Measurements from ENCODE around the gene PTBP1. TPM values are rescaled to one million over a fixed set of nuclear protein-coding genes. Genes with fewer than 3 reads are reported as not detected.

Gene PTBP1
- total and polyA plus RNA-seq, 9 of the 15 experiments (the other 6 are each of a cell fraction or from before 2014, with no cell fraction given): 14.0 to 759 (median 234) TPM

DNA sequence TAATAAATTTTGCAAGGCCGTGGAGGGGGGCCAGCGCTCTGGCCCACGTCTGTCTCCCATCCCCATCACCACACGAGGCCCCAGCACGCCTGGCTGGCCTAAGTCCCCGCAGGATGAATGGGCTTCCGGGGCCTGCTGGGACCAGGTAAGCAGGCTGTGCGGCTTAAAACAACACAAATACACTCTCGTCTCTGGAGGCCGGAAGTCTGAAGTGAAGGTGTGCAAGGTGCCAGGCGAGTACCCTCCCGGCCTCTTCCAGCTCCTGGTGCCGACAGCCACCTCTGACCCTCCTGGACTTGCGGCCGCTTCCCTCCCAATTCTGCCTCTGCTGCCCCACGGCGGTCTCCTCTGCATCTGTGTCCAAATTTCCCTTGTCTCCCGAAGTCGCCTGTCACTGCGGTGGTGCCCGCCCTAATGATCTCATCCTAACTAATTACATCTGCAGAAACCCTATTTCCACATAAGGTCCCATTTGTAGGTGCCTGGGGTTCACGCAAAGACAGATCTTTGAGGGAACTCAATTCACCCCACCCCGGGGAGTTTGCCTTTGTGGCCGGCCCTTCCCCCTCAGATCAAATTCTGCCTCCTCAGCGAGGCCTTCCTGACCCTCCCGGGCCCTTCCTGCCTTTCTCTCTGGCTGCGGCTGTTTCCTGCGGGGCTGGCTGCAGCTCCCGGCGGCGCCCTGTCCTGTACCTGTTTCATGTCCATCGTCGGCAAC is 8.1 kb upstream of the PTBP1 start (continued):
- TF ChIP-seq, protein P1, sequence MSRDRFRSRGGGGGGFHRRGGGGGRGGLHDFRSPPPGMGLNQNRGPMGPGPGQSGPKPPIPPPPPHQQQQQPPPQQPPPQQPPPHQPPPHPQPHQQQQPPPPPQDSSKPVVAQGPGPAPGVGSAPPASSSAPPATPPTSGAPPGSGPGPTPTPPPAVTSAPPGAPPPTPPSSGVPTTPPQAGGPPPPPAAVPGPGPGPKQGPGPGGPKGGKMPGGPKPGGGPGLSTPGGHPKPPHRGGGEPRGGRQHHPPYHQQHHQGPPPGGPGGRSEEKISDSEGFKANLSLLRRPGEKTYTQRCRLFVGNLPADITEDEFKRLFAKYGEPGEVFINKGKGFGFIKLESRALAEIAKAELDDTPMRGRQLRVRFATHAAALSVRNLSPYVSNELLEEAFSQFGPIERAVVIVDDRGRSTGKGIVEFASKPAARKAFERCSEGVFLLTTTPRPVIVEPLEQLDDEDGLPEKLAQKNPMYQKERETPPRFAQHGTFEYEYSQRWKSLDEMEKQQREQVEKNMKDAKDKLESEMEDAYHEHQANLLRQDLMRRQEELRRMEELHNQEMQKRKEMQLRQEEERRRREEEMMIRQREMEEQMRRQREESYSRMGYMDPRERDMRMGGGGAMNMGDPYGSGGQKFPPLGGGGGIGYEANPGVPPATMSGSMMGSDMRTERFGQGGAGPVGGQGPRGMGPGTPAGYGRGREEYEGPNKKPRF (IDR thresholded peaks at IDR 0.05; ENCODE audit: low read depth, low read length): no peak
- TF ChIP-seq MAZ (CRISPR knock-in tag; conservative IDR thresholded peaks at IDR 0.05 in 1 of 2, IDR thresholded peaks at IDR 0.05 in 1 of 2) (0 out of 4 replicates have a peak, but pooled peaks of 1 of the 2 experiments have one; percentile 22), ZNF134 (CRISPR knock-in tag; conservative IDR thresholded peaks at IDR 0.05) (no peak), RBM25 (IDR thresholded peaks at IDR 0.05; ENCODE audit: low read depth, low read length, severe bottlenecking) (no peak), BRD4 (IDR thresholded peaks at IDR 0.05) (peak; percentile 79; the same call in 1 of the 2 replicates), NFRKB (IDR thresholded peaks at IDR 0.05; ENCODE audit: low read depth) (0 out of 2 replicates have a peak, but pooled peaks have one; percentile 25), CBX8 (IDR thresholded peaks at IDR 0.05; ENCODE audit: borderline replicate concordance, extremely low read depth, low read depth, low read length, poor library complexity, severe bottlenecking) (no peak), ARID1B (IDR thresholded peaks at IDR 0.05) (peak; percentile 53; the same call in 1 of the 2 replicates), NBN (IDR thresholded peaks at IDR 0.05; ENCODE audit: low read depth) (no peak), ZNF347 (CRISPR knock-in tag; IDR thresholded peaks at IDR 0.05; ENCODE audit: low read depth) (no peak), ZNF274 (IDR thresholded peaks at IDR 0.05; ENCODE audit: borderline replicate concordance, low read depth, low read length) (no peak), ZNF311 (CRISPR knock-in tag; IDR thresholded peaks at IDR 0.05) (no peak), MTA2 (IDR thresholded peaks at IDR 0.05; ENCODE audit: low read depth) (no peak), NR2C2 (CRISPR knock-in tag; IDR thresholded peaks at IDR 0.05) (no peak), NR2C2 (tag; IDR thresholded peaks at IDR 0.05) (peak; percentile 75), ZSCAN32 (CRISPR knock-in tag; IDR thresholded peaks at IDR 0.05) (no peak), BRD9 (IDR thresholded peaks at IDR 0.05; ENCODE audit: low read depth, partially characterized antibody) (peak; percentile 72), POLR2G (IDR thresholded peaks at IDR 0.05; ENCODE audit: low read depth, low read length) (peak; percentile 73), BCOR (IDR thresholded peaks at IDR 0.05) (no peak), ZNF785 (CRISPR knock-in tag; IDR thresholded peaks at IDR 0.05) (no peak), ERF (CRISPR knock-in tag; IDR thresholded peaks at IDR 0.05) (no peak), ZNF507 (tag; conservative IDR thresholded peaks at IDR 0.05) (no peak)
- TF ChIP-seq, protein P2, sequence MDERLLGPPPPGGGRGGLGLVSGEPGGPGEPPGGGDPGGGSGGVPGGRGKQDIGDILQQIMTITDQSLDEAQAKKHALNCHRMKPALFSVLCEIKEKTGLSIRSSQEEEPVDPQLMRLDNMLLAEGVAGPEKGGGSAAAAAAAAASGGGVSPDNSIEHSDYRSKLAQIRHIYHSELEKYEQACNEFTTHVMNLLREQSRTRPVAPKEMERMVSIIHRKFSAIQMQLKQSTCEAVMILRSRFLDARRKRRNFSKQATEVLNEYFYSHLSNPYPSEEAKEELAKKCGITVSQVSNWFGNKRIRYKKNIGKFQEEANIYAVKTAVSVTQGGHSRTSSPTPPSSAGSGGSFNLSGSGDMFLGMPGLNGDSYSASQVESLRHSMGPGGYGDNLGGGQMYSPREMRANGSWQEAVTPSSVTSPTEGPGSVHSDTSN (CRISPR knock-in tag; IDR thresholded peaks at IDR 0.05; ENCODE audit: low read depth): no peak
- TF ChIP-seq, protein P2 (tag; conservative IDR thresholded peaks at IDR 0.05; ENCODE audit: low read depth): 0 out of 2 replicates have a peak, but pooled peaks have one; percentile 32

All from K562 (cell line).